ENCODE measurements around the gene CLCF1.
A peak's percentile ranks its signal among the peaks of the same experiment; 100 is the strongest.
"Not testable (repeated sequence)": the region's sequence is repeated elsewhere in the genome, so short reads cannot be mapped to it uniquely, and the experiment has no call there.

Gene CLCF1

DNA sequence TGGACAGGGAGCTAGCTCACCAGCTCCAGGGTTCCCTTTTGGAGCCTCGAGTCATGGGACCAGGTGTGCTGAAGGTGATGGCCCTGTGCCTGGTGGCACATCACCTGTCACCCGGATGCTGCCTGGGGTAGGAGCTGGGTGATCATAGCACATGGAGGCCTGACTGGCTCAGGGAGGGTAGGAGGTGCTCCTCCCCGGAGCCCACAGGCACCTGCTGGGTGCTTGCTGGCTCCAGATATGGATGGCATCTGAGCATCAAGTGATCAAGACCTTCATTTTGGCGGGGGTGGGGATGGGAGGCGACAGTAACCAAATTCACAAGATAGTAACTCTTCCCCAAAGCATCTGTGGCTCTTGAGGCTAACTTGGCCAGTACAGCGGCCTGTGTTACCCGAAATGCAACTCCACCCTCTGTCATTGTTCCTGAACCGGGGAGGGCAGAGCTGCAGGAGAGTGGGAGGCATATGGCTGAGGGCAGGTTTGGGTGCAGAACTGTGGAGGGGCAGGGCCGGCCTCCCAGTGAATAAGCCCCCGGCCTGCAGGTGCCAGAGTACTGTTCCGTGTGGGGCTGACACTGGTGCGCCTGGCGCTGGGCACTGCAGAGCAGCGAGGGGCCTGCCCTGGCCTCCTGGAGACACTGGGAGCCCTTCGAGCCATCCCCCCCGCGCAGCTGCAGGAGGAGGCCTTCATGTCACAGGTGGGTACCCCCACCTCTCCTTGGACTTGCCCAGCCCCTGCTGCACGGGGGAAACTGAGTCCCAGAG, 35.2 kb upstream of the CLCF1 start:
- DNase-seq = no peak

DNA sequence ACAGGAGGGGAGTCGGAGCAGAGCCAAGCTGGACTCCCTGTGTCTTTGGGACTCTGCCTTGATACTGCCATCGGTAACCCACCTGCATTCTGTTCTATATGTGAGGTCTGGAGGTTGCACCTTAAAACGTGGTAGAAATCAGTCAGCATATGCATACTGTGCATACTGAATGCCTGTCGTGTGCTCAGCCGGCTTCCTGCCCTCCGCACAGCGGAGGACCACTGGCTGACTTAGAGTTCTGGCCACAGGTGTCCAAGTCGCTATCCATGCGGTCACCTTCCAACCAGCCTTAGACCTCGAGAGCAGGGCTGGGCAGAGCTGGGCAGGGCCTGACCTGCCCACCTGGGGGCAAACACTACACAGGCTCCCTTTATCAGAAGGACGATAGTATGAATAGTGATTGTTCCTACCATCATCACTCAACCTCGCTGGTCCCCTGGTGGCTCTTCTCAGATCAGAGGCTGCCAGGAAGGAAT, 34.3 kb upstream of the CLCF1 start:
- no peak for DNase-seq

DNA sequence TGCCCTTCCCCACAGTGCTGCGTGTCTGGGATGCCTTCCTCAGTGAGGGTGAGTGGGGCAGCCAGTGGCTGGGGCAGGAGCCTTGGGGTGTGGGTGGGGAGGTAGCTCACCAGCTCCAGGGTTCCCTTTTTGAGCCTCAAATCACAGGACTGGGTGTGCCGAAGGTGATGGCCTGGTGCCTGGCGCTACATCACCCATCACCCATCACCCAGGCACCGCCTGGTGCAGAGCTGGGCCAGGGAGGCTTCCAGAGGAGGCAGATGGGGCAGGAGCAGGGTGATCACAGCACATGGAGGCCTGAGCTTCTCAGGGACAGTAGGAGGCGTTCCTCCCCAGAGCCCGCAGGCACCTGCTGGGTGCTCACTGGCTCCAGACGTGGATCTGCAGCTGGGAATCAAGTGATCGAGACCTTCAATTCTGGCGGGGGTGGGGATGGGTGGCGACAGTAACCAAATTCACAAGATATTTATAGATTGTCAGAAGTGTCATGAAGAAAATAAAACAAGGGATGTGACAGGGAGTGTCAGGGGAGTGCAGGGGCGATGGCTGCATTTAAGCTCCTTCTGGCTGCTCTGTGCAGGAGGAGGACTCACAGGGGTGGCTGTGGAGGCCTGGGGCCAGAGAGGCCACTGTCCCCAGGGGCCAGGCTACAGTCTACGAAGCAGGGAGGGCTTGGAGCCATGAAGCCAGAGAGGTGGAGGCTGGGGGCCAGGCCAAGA, 33.7 kb upstream of the CLCF1 start:
- DNase-seq = no peak

DNA sequence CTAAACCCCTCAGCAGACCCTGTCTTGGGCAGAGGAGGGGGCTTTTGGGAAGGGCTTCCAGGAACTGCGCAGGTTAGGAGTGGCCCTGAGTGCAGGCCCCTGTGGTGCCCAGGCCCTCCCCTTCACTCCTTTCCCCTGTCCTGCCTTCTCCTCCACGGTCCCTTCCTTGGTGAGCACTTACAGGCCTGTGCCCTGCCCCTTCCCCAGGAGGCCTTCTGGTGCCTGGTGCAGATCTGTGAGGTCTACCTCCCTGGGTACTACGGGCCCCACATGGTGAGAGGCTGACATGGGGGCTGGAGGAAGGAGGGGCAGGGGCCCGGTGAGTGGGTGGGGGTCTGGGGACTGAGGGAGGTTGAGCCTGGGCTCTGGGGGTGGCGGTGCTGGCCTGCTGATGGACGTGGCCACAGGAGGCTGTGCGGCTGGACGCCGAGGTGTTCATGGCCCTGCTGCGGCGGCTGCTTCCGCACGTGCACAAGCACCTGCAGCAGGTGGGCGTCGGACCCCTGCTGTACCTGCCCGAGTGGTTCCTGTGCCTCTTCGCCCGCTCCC, 33.1 kb upstream of the CLCF1 start:
- DNase-seq = no peak

GRCh38 chr11:67405688-67406339, 32.4 kb upstream of the CLCF1 start:
- DNase-seq = no peak

DNA sequence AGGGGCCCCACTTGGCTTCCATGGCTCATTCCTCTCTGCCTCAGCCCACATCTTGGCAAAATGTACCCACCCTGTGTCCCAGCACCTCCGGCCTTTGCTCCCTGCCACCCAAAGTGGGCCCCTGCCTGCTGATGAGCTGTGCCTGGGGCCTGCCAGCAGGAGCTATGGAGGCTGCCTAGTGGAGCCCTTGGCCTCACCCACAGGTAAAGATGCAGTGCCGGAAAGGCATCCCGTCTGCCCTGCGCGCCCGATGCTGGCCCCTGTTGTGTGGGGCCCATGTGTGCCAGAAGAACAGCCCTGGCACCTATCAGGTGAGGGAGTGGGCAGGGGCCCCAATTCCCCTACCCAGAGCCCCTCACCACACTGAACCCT, 31.8 kb upstream of the CLCF1 start:
- no peak for DNase-seq

GRCh38 chr11:67404515-67405195, 31.3 kb upstream of the CLCF1 start:
- DNase-seq = no peak

DNA sequence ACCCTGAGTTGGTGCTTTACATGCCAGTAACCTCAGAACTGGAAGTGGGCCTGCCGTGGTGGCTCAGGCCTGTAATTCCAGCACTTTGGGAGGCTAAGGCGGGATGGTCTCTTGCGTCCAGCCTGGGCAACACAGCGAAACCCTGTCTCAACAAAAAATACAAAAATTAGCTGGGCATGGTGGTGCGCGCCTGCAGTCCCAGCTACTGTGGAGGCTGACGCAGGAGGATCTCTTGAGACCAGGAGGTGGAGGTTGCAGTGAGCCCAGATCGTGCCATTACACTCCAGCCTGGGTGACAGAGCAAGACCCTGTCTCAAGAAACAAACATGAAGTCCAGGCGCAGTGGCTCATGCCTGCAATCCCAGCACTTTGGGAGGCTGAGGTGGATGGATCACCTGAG, 29.7 kb upstream of the CLCF1 start:
- DNase-seq = not testable (repeated sequence)

- not testable (repeated sequence) for DNase-seq
These were observed 28.9 kb upstream of the CLCF1 start for GRCh38 chr11:67402192-67402839.

GRCh38 chr11:67401495-67402191, 28.2 kb upstream of the CLCF1 start, which contains the start of gene PPP1CA:
Gene PPP1CA (minus strand): TSS chr11:67401858. CDS start chr11:67401782, 76 bp downstream.
- peak; percentile 68 for DNase-seq

GRCh38 chr11:67400942-67401494, 27.6 kb upstream of the CLCF1 start:
- no peak for DNase-seq

DNA sequence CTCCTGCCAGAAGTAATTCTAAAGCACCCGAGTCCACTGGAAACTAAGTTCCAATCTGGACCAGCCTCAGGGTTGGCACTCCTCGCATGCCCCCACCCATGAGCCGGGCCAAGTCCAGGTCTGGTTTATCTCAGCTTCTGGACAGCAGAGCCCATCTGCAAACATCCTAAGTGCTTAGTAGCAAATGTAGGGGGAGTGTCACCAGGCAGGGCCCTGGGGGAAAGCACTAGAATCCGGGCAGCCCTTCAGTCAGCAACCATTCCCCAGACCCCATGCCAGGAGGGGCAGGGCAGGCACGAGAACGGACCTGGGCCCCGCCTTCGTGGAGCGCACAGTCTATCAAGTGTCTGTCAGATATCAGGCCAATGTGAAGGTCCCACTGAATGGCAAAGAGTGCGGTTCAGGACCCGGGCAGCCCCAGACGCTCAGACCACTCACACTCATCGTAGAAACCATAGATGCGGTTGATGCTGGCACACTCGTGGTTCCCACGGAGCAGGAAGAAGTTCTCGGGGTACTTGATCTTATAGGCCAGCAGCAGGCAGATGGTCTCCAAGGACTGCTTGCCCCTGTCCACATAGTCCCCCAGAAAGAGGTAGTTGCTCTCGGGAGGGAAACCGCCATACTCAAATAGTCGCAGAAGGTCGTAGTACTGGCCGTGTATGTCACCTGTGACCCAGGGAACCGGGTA, 27.0 kb upstream of the CLCF1 start:
- no peak for DNase-seq

- no peak for DNase-seq
These were observed 25.5 kb upstream of the CLCF1 start for GRCh38 chr11:67398661-67399563.

GRCh38 chr11:67397986-67398660, 24.7 kb upstream of the CLCF1 start:
- DNase-seq = no peak

GRCh38 chr11:67397536-67397935, 24.1 kb upstream of the CLCF1 start:
- no peak for DNase-seq

DNA sequence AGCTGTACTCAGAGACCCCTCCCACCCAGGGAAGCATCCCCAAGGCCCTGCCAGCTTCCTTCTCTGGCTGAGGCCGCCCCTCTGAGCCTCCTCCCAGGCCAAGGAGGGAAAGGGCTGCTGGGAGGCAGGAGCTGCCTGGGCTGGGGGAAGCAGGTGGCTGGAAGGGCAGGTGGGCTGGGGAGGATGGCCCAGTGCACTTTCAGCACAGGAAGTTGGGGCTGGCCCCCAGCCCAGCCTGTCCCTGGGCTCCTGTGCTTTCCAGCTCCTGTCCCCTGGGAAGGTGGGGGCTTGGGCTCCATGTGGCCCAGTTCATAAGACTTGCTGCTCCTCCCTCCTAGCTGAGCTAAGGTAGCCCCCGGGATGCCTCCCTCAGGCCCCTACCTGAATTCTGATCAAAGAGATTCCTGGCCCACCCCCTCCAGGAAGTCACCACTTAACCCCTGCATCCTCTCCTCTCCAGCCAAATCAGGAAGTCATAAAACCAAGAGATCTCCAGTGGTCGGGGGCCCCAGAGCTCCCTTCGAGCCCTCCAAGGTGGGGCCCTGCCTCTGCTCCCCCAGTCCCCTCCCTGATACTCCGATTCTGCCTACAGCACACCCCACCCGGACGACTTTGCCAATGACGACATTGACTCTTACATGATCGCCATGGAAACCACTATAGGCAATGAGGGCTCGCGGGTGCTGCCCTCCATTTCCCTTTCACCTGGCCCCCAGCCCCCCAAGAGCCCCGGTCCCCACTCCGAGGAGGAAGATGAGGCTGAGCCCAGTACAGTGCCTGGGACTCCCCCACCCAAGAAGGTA, 23.4 kb upstream of the CLCF1 start:
- DNase-seq = no peak

GRCh38 chr11:67396259-67396581, 22.8 kb upstream of the CLCF1 start:
- DNase-seq = no peak

- no peak for DNase-seq
These were observed 22.3 kb upstream of the CLCF1 start for GRCh38 chr11:67395555-67396258.
